SKM-1 treated with dmso at 0.1 percent for 144 hours (cell line): ENCODE results near the gene NINL.

Source experiments
- DNase-seq: peaks from one replicate; lab custom pipeline; 2025; ENCODE audit not compliant: unreplicated experiment; lab: John Stamatoyannopoulos, UW

The NINL gene

DNA sequence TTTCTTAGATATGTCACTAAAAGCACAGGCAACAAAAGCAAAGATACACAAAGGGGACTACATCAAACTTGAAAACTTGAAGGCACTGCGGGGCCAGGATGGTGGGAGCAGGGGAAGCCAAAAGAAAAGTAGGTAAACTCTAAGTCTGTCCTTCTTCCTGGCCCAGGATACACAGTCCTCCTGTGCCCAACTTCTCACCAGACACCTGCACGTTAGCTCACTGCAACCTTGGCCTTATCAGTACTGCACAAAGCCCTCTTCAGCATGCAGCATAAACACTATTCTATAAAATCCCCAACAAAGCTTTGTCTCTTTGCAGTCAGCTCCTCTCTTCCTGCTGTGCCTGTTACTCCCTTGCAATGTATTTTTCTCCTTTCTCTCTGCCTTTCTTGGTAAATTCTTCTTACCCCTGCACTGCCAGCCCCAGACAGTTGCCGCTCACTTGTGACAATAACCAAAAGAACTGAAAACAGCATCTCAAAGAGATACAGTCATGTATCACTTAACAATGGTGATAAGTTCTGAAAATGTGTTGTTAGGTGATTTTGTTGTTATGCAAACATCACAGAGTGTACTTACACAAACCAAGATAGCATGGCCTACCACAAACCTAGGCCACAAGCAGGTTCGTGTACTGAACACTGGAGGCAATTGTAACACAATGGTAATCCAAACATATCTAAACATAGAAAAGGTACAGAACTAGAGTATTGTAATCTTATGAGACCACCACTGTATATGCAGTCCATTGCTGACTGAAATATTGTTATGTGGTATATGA, 51.2 kb downstream of the NINL start:
- no peak for DNase-seq

DNA sequence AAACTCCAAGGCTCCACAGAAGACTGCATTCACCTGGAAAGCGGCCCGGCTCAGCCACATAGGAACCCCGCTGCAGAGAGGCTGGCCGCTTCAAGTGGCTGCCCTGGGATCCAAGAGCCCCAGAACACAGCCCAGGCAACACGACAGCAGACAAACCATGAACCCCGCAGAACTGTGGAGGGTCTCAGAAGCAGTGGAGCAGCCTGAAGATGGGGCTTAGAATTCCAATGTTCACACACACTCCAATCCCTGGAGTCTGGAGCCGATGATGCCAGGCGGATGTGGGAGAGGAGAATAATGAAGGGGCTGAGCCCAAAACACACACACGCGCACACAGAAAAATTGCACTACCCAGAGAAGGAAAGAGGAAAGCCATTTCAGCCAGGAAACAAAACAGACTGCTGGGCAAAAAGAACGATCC, 52.4 kb downstream of the NINL start:
- no peak for DNase-seq

DNA sequence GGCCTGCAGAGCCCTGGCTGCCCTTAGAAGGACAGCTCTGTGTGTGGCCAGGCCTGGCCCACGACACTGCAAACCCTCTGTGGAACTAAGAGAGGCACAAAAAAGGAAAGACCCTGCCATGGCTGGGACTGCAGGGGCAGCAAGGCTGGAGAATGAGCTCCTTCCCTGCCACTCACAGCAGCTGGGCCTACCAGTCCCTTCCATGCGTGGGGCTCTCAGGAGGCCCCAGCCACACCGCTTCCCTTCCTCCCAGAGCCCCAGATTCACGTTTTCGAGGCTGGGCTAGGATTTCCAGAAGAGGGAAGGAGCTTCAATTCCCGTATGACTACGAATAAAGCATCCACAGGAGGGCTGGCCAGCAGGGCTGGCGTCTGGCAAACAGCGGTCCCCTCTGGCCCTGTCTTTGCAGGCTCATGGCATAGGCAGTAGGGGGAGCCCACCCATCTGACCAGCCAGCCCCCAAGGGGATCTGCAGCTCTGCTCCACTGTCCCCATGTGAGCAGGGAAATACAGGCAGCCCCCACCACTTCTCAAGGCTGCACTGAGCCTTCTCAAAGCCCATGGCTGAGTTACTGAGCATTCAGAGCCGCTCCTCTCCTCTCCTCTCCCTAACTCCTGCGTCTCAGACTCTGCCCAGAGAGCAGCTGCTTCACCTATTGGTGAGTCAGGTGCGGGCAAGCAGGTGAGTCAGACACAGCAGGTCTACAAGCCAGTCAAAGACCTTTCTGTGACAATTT, 53.1 kb downstream of the NINL start:
- no peak for DNase-seq

DNA sequence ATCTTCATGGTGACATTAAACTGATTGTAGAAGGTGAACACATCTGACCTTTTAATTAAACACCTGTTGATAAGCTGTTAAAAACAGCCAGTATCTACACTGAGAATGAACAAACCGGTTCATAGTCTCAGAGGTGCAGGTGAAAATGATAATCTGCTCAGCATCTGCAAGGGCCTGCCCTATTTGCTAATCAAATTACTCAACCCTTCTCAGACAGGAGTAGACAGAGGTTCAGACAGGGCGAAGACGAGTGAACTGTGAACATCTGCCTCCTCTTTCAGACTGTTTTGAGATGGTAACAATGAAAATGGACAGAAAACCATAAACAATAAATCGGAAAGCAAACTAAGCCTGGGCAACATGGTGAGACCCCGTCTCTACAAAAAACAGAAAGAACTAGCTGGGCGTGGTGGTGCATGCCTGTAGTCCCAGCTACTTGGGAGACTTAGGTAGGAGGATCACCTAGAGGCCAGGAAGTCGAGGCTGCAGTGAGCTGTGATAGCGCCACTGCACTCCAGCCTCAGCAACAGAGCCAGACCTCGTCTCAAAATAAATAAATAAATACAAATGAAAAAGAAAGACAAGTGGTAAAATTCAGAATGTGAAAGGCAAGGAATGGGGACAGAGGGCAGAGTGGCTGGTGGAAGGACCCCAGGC, 55.9 kb downstream of the NINL start:
- no peak for DNase-seq

- DNase-seq = no peak
These were observed 57.4 kb downstream of the NINL start for GRCh38 chr20:25527949-25528348.

DNA sequence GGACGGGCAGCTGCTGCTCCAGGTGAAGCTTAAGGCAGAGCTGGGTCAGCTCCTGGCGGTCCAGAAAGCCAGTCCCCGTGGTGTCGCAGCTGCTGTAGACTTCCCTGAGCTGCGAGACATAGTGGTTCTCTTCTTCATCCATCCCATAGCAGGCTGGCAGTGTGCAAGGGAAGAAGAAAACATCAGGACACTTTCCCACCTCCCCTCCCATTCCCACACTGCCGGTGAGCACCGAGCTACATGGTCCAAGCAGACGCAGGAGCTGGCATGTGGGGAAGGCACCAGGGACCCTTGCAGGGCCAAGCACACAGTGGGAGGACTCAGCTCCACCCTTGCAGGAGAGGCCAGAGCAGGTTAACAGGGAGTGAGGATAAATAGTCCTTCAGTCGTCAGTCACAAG, 58.9 kb downstream of the NINL start:
- DNase-seq = no peak

DNA sequence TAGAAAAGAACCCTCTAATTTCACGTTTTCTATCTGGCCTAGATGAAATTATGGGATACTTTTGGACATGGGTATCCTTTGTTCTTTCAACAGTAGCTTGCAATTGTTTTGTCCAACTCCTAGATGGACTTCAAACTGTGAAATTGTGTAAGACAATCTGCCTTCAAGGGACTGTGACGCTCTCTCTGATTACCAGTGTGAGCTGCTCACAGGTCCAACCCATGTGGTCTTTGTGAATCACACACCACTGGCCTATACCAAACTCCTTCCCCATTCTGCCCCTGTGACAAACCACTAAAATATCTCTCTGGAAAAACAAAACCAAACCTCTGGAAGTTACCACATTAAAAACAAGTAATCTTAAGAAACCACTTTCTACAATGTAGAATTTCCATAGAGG, 59.5 kb downstream of the NINL start:
- no peak for DNase-seq

DNA sequence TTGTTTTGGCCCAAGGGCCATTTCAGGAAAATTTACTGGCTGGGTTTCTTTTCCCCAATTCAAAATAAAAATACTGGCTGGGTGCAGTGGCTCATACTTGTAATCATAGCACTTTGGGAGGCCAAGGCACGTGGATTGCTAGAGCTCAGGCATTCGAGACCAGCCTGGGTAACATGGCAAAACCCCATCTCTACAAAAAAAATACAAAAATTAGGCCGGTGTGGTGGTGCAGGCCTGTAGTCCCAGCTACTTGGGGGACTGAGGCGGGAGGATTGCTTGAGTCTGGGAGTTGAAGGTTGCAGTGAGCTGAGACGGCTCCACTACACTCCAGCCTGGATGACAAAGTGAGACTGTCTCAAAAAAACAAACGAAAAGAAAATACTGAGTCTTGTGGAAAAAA, 60.0 kb downstream of the NINL start:
- DNase-seq = no peak

GRCh38 chr20:25521382-25521781, 63.9 kb downstream of the NINL start:
- no peak for DNase-seq

DNA sequence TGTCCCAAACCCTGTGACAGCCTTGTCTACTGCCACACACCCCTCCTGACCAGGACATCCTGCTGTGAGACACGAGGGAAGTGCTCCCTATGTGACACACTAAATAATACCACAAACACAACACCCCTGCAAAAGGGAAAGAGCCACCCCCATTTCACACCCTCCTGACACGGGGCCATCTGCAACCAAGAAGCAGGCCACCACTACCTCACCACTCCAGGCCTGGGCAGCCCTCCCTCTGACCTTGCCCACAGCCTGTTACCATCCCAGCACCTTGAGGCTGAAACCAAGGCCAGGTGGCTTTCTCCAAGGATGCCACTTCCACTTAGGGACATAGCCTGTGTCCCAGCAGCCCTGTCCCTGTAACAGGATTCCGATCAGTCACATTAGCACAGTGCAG, 68.2 kb downstream of the NINL start:
- no peak for DNase-seq

DNA sequence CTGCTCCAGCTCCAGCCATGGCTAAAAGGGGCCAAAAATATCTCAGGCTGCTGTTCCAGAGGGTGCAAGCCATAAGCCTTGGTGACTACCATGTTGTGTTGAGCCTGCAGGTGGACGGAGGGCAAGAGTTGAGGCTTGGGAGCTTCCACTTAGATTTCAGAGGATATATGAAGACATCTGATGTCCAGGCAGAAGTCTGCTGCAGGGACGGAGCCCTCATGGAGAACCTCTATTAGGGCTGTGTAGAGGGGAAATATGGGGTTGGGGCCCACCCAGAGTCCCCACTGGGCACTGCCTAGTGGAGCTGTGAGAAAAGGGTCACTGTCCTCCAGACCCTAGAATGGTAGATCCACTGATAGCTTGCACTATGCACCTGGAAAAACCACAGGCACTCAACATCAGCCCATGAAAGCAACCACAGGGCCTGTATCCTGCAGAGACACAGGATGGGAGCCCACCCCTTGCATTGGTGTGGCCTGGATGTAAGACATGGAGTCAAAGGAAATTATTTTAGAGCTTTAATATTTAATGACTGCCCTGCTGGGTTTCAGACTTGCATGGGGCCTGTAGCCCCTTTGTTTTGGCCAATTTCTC, 70.5 kb downstream of the NINL start:
- no peak for DNase-seq

DNA sequence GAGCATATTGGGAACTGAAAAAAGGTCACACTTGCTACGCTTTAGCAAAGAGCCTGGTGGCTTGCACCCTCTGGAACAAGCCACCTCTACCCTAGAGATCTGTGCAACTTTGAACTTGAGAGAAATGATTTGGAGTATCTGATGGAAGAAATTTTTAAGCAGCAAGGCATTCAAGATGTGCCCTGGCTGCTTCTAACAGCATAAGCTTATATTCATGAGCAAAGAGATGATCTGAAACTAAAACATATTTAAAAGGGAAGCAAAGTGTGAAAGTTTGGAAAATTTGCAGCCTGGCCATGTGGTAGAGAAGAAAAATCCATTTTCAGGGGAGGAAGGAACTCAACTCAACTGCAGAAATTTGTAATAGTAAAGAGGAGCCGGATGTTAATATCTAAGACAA, 71.1 kb downstream of the NINL start:
- DNase-seq = no peak

- DNase-seq = no peak
These were observed 72.6 kb downstream of the NINL start for GRCh38 chr20:25512709-25513108.

- DNase-seq = no peak
These were observed 74.1 kb downstream of the NINL start for GRCh38 chr20:25511183-25511582.

GRCh38 chr20:25510721-25511120, 74.6 kb downstream of the NINL start:
- DNase-seq = no peak

GRCh38 chr20:25510202-25510601, 75.1 kb downstream of the NINL start:
- no peak for DNase-seq

DNA sequence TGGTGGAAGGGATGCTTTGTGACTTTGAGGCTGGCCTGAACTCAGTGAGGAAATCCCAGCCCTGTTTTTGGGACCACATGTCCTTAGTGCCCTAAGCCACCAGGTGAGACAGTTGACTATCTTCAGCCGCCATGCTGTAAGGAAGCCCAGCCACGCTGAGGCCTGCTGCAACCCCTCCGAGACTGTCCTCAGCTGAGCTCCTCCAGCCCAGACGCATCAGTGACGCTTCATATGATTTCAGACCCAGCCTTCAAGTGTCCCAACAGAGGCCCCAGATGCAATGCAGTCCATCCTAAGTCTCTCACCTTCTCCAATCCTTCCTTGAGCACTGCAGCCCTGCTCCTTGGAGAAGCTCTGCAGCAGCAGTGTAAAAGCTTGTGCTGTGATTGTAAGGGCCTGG, 76.2 kb downstream of the NINL start:
- no peak for DNase-seq

DNA sequence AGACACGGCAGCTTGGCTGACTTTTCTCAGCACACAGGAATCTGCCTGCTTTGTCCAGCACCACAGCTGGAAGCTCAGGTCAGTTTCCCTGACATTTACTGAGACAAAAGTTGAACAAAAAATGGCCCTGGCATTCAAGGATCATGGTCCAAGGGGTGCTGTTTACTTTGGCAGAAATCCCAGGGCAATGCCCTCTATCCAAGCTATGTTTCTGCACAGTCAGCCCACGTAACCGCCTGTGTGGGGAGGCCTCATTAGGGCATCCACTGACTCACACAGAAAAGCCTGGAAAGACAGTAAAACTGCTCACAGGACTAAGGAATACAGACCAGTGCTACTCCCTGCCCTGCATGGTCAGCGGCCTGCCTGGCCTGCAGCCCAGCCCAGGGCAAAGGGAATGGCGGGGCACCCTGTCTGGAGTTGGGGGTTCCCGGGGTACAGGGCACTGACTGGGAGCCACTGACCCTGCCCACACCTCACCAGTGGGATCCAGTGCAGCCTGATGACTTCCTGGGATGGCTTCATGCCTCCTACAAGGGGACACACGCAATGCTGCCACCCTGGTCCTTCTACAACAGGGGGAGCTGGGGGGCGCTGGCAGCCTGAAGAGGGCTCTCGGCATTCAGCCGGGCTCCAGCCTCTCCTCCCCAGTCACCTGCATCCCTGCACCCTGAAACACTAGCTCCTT, 77.1 kb downstream of the NINL start:
- DNase-seq = no peak

DNA sequence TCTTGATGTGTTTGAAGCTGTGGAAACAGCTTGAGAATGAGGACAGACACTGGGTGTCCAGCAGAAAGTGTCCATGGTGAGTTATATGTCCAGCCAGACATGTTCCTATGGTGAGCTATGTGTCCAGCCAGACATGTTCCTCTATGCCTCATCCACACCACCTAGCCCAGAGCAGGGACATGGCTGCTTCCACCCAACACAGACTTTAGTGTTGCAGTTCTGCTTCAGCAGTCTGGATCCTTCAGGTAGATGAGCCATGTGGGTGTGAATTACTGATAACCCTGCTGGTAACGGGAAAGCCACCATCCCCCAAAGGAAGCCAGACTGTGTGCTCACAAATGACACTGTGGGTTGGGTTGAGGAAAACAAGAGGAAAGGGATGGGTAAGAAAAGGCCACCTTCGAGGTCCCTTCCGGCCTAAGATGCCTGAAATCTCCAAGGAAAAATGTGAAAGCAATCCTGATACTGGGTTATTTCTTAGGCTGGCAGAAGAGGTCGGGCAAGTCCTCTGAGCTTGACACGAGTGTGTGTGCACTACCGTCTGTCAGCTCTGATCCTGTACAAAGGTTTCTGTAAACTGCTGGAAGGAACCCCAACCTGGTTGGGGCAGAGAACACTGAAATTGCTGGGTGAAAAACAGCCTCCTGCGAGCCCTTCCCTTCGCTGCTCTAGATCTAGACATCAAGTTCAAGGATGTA, 77.8 kb downstream of the NINL start:
- DNase-seq = no peak

GRCh38 chr20:25504366-25505135, 80.8 kb downstream of the NINL start:
- no peak for DNase-seq
